ENCODE measurements around the gene SLC41A1. TPM values are rescaled to one million over a fixed set of nuclear protein-coding genes. Genes with fewer than 3 reads are reported as not detected.

SLC41A1 gene
- total RNA-seq, 2 experiments from 2014 or later: 23.8 to 26.4 TPM

- no peaks in the 10 kb centered on the region for H3K27me3 Mint-ChIP-seq
- H3K4me1 ChIP-seq (ENCODE audit: insufficient read depth, low read length): peaks cover 35% of the 10 kb centered on the region
- CTCF ChIA-PET: no interaction called here
- H3K4me3 Mint-ChIP-seq: no peak overlapping the region
- H3K27ac Mint-ChIP-seq: no peak overlapping the region
- ATAC-seq (ENCODE audit: poor library complexity) (no peak), DNase-seq (no peak)
- H3K4me1 Mint-ChIP-seq (ENCODE audit: low read depth): peaks cover 49% of the 10 kb centered on the region
- no peak overlapping the region for H3K27ac ChIP-seq (ENCODE audit: low read depth in 1 of 2, low read length in 2 of 2)
- H3K9me3 Mint-ChIP-seq: no peaks in the 10 kb centered on the region
- no peak overlapping the region for H3K4me3 ChIP-seq (ENCODE audit: low read length)
- POLR2A ChIA-PET: no interaction called here
- peaks cover 54% of the 10 kb centered on the region for H3K36me3 ChIP-seq (ENCODE audit: insufficient read depth, low read length)
- intact Hi-C loops (cut with DNase I, micrococcal nuclease): no loop called here
- TF ChIP-seq CTCF (IDR thresholded peaks at IDR 0.05): no peak
- H3K9me3 ChIP-seq (ENCODE audit: control insufficient read depth in 1 of 2, insufficient read depth in 1 of 2, low read length in 2 of 2): no peaks in the 10 kb centered on the region
- H3K27me3 ChIP-seq (ENCODE audit: control insufficient read depth in 1 of 2, insufficient read depth in 2 of 2, low read length in 2 of 2): no peaks in the 10 kb centered on the region
- peaks cover 46% of the 10 kb centered on the region for H3K36me3 Mint-ChIP-seq (ENCODE audit: low read depth)
These were observed 10.9 kb downstream of the SLC41A1 start for GRCh38 chr1:205802060-205802459.

GRCh38 chr1:205800981-205801703, 11.9 kb downstream of the SLC41A1 start:
- no peak for TF ChIP-seq CTCF (IDR thresholded peaks at IDR 0.05)
- intact Hi-C loops (cut with DNase I, micrococcal nuclease): no loop called here
- ATAC-seq (ENCODE audit: poor library complexity): no peak
- ChIA-PET POLR2A (no interaction called here), CTCF (no interaction called here)
- H3K36me3 Mint-ChIP-seq (ENCODE audit: low read depth): peaks cover 55% of the 10 kb centered on the region
- DNase-seq: no peak
- Histone ChIP-seq H3K4me3 (ENCODE audit: low read length) (no peak overlapping the region), H3K27ac (ENCODE audit: low read depth in 1 of 2, low read length in 2 of 2) (no peak overlapping the region), H3K4me1 (ENCODE audit: insufficient read depth, low read length) (peaks cover 25% of the 10 kb centered on the region), H3K9me3 (ENCODE audit: control insufficient read depth in 1 of 2, insufficient read depth in 1 of 2, low read length in 2 of 2) (no peaks in the 10 kb centered on the region), H3K27me3 (ENCODE audit: control insufficient read depth in 1 of 2, insufficient read depth in 2 of 2, low read length in 2 of 2) (no peaks in the 10 kb centered on the region), H3K36me3 (ENCODE audit: insufficient read depth, low read length) (peaks cover 63% of the 10 kb centered on the region)
- no peaks in the 10 kb centered on the region for H3K9me3 Mint-ChIP-seq
- no peak overlapping the region for H3K4me3 Mint-ChIP-seq
- H3K27ac Mint-ChIP-seq: no peak overlapping the region
- H3K4me1 Mint-ChIP-seq (ENCODE audit: low read depth): peaks cover 40% of the 10 kb centered on the region
- no peaks in the 10 kb centered on the region for H3K27me3 Mint-ChIP-seq

- Histone ChIP-seq H3K9me3 (ENCODE audit: control insufficient read depth in 1 of 2, insufficient read depth in 1 of 2, low read length in 2 of 2) (no peaks in the 10 kb centered on the region), H3K4me3 (ENCODE audit: low read length) (no peak overlapping the region), H3K36me3 (ENCODE audit: insufficient read depth, low read length) (peaks cover 68% of the 10 kb centered on the region), H3K27ac (ENCODE audit: low read depth in 1 of 2, low read length in 2 of 2) (no peak overlapping the region), H3K27me3 (ENCODE audit: control insufficient read depth in 1 of 2, insufficient read depth in 2 of 2, low read length in 2 of 2) (no peaks in the 10 kb centered on the region), H3K4me1 (ENCODE audit: insufficient read depth, low read length) (peaks cover 18% of the 10 kb centered on the region)
- POLR2A ChIA-PET: interaction anchor here (1.0 kb wide), 1 partner anchor 10 kb away, joined by 3 read pairs; no protein-coding TSS in a partner anchor
- H3K9me3 Mint-ChIP-seq: no peaks in the 10 kb centered on the region
- no peak overlapping the region for H3K27ac Mint-ChIP-seq
- ATAC-seq (ENCODE audit: poor library complexity) (no peak), DNase-seq (no peak)
- peaks cover 62% of the 10 kb centered on the region for H3K36me3 Mint-ChIP-seq (ENCODE audit: low read depth)
- no peak for TF ChIP-seq CTCF (IDR thresholded peaks at IDR 0.05)
- CTCF ChIA-PET: no interaction called here
- intact Hi-C loops (cut with DNase I, micrococcal nuclease): no loop called here
- peaks cover 33% of the 10 kb centered on the region for H3K4me1 Mint-ChIP-seq (ENCODE audit: low read depth)
- no peak overlapping the region for H3K4me3 Mint-ChIP-seq
- no peaks in the 10 kb centered on the region for H3K27me3 Mint-ChIP-seq
These were observed 12.6 kb downstream of the SLC41A1 start for GRCh38 chr1:205800427-205800826.
